Keratinocyte (primary cell): ENCODE results near the gene ZNRD2.

Experiments used
- EZH2 ChIP-seq: IDR thresholded peaks from one replicate; pipeline ENCODE4 v1.6.1; 2012; ENCODE audit warnings: inconsistent platforms, mild to moderate bottlenecking, low read length, moderate library complexity
- TF ChIP-seq, protein P1 (sequence below), 3 experiments: IDR thresholded peaks in 1 of 3; conservative IDR thresholded peaks in 1 of 3; optimal IDR thresholded peaks in 1 of 3; 2 replicates in 2 of 3; 3 replicates in 1 of 3; pipeline versions ENCODE3 to v1.5.1; 2011; ENCODE audit warnings: low read length in 3 of 3, mild to moderate bottlenecking in 3 of 3, moderate library complexity in 2 of 3, control low read depth in 1 of 3, inconsistent platforms in 1 of 3; ENCODE audit not compliant: insufficient read depth in 2 of 3; ENCODE audit errors: extremely low read depth in 1 of 3

DNA sequence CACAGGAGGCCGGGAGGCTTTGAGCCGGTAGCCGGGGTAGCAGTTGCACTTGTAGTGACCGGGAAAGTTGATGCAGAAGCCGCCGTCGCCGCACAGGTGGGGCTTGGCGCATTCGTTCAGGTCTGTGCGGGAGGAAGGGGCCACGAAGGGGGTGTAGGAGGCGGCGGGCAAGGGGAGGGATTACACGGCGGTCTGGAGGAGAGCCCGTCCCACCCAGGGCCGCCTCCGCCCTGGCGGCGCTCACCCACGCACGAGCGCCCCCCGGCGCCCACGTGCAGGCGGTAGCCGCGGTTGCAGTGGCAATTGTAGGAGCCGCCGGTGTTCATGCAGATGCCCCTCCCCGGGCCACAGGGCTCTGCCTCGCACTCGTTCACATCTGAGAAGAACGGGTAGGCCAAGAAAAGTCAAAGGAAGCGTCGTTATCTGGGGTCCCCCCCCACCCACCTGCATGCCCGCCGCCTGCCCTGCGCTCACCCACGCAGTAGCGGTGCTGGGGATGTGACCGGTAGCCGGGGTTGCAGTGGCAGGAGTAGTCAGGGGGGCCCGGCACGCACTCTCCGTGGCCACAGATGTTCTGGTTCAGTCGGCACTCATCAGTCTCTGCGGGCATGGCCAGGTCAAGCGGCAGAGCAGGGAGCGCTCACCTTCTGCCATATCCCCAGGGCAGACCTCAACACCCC lies 22.7 kb upstream of the ZNRD2 start:
- TF ChIP-seq, protein P1, sequence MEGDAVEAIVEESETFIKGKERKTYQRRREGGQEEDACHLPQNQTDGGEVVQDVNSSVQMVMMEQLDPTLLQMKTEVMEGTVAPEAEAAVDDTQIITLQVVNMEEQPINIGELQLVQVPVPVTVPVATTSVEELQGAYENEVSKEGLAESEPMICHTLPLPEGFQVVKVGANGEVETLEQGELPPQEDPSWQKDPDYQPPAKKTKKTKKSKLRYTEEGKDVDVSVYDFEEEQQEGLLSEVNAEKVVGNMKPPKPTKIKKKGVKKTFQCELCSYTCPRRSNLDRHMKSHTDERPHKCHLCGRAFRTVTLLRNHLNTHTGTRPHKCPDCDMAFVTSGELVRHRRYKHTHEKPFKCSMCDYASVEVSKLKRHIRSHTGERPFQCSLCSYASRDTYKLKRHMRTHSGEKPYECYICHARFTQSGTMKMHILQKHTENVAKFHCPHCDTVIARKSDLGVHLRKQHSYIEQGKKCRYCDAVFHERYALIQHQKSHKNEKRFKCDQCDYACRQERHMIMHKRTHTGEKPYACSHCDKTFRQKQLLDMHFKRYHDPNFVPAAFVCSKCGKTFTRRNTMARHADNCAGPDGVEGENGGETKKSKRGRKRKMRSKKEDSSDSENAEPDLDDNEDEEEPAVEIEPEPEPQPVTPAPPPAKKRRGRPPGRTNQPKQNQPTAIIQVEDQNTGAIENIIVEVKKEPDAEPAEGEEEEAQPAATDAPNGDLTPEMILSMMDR (optimal IDR thresholded peaks at IDR 0.05 in 1 of 3, IDR thresholded peaks at IDR 0.05 in 1 of 3, conservative IDR thresholded peaks at IDR 0.05 in 1 of 3; ENCODE audit: extremely low read depth in 1 of 3, insufficient read depth in 2 of 3, low read length in 3 of 3), result no peak
- no peak for TF ChIP-seq EZH2
